CD1c-positive myeloid dendritic cell (primary cell): ENCODE measurements around the gene SERPINB5.

Source experiments
- DNase-seq: peaks from one replicate; pipeline ENCODE4 v3.0.0-alpha.2; 2016; ENCODE audit errors: extremely low spot score

Gene SERPINB5

DNA sequence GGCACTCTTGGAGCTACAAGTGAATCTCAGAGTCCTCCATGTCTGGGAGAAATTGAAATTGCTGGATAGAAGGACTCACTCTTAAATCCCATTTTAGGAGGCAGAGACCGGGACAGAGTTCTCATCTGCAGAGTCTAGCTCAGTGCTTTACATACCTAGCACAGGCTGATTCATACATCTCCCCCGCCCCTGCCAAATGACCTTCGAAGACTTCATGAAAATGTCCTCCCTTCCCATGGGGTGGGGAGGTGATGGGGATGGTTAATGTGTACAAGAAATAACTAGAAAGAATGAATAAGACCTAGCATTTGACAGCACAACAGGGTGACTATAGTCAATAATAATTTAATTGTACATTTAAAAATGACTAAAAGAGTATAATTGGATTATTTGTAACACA is 8.2 kb upstream of the SERPINB5 start:
- no peak for DNase-seq

GRCh38 chr18:63470751-63471150 is 6.0 kb upstream of the SERPINB5 start:
- DNase-seq, result no peak

GRCh38 chr18:63472380-63472779 is 4.4 kb upstream of the SERPINB5 start:
- DNase-seq, result no peak

- no peak for DNase-seq
Observed at GRCh38 chr18:63477200-63477599, 442 bp downstream of the SERPINB5 start.

- DNase-seq, result no peak
Observed at GRCh38 chr18:63477968-63478367, 1.2 kb downstream of the SERPINB5 start.

- DNase-seq, result no peak
Observed at GRCh38 chr18:63479826-63480225, 3.1 kb downstream of the SERPINB5 start.

GRCh38 chr18:63480476-63480875 is 3.7 kb downstream of the SERPINB5 start:
- no peak for DNase-seq

GRCh38 chr18:63480915-63481314 is 4.2 kb downstream of the SERPINB5 start:
- DNase-seq, result no peak

DNA sequence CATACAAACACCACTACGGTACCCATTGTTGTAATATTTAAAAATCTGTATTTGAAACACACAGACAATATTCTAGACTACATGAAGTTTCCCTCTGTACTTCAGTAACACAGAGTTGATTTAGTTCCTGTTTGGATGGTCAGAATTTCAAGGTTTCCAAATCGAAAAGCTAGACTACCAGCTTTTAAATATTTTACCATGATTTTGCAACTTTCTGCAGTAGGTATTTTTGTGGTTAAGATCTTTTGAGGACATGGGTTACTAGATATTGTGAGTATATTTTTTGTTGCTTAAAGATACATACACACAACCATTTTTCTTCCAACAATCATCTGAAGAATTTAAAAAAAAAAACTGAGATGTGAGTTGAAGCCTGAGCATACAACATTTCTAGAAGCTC is 10.9 kb downstream of the SERPINB5 start:
- no peak for DNase-seq

- DNase-seq, result no peak
Observed at GRCh38 chr18:63488160-63488559, 11.4 kb downstream of the SERPINB5 start.

- DNase-seq, result no peak
Observed at GRCh38 chr18:63492851-63493250, 16.1 kb downstream of the SERPINB5 start.

DNA sequence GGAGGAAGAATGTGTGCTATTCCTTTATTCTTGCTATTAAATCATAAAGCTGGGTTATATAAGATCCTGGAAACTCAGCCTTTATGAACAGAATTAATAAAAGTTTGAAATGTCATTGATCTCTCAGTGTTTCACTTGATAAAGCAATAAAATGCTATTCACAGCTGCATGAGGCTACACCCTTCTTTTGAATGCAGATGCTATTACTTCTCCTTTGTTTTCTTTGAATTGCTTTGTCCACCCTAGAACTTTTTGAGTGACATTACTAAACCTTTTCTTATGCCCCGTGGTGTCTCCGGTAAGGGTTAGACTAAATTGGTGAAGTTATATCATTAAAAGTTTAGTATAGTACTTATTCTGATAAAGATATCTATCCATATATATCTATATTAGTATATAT is 18.9 kb downstream of the SERPINB5 start:
- no peak for DNase-seq

DNA sequence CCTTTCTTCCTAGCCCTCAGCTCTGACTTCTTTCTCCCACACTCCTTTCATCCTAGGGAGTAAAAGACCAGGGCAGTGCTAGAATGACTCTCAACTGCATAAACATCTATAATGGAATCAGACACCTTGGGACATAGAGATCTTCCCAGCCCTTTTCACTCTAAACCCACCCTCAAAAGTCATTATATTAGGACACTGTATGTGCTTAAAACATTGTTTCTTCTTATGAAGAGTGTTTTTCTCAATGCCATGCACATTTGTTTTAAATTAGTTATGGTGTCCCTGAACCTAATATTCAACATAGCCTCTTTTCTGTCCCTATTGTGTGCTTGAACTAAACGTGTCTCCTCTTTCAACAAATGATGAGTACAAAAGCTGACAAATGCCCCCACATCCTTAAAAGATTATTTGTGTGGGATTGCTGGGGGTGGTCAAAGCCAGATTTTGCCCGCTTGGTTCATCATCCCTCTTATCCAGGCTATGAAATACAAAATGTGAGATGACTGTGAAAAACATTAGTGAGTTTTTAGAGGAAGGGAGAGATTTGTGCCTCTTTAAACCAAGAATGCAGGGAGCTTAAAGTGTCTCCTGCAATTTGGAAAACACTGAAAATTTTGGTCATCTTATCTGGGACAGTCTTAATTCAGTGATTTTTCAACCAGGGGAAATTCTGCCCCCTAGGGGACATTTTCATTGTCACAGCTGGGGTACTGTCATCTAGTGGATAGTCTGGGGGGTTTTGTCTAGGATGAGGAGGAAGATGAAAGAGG is 29.0 kb downstream of the SERPINB5 start:
- peak; percentile 43 for DNase-seq

DNA sequence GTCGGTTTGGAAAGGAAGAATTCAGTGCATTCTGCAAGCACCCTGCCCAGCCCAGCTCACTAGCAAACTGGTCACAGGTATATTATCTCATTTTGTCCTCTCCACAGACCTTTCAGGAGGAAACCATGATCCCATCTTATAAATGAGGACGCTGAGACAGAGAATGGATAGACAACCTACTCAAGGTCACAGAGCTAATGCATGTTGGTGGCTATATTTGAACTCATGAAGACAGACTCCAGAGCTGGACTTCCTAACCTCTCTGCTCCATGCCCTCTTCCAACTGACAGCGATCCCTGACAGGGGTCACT is 29.5 kb downstream of the SERPINB5 start:
- no peak for DNase-seq

DNA sequence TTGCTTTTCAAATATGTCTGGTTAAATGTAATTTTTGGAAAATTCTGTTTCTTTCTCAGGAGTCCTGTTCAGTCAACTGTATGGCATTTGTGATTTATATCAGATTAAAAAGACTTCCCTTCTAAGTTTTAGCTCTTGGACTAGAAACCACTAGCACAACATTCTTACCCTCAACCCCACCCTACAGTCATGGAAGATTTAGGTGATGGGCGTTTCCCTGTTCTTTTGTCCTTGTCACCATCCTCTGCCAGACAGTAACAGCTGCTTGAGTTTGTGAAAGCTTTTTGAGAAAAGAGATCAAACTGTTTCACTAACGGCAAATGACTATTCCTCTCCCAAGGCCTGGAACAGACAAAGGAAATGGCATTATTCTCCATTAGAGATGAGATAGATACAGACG is 31.8 kb downstream of the SERPINB5 start:
- no peak for DNase-seq

DNA sequence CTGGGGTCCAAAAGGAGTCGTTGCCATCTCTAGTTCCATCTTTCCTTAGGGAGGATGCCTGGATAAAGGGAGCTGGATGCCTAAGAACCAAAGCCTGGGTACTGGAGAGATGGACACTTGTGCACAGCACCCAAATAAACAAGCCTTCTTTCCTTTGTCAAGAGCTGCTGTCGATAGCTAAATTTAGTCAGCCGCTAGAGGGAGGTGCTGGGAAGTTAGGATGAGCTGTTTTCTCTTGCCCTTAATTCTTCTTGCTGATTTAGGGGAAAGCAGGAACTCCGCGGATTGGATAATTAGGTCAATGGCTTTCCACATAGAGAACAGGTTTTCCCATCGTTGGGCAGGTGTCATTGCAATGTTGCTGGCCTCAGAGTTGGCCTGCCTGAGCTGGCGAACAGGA is 34.5 kb downstream of the SERPINB5 start:
- DNase-seq, result peak; percentile 17

- DNase-seq, result no peak
Observed at GRCh38 chr18:63514326-63514725, 37.6 kb downstream of the SERPINB5 start.

- DNase-seq, result no peak
Observed at GRCh38 chr18:63514888-63515678, 38.3 kb downstream of the SERPINB5 start.

- DNase-seq, result no peak
Observed at GRCh38 chr18:63515801-63516200, 39.0 kb downstream of the SERPINB5 start.

DNA sequence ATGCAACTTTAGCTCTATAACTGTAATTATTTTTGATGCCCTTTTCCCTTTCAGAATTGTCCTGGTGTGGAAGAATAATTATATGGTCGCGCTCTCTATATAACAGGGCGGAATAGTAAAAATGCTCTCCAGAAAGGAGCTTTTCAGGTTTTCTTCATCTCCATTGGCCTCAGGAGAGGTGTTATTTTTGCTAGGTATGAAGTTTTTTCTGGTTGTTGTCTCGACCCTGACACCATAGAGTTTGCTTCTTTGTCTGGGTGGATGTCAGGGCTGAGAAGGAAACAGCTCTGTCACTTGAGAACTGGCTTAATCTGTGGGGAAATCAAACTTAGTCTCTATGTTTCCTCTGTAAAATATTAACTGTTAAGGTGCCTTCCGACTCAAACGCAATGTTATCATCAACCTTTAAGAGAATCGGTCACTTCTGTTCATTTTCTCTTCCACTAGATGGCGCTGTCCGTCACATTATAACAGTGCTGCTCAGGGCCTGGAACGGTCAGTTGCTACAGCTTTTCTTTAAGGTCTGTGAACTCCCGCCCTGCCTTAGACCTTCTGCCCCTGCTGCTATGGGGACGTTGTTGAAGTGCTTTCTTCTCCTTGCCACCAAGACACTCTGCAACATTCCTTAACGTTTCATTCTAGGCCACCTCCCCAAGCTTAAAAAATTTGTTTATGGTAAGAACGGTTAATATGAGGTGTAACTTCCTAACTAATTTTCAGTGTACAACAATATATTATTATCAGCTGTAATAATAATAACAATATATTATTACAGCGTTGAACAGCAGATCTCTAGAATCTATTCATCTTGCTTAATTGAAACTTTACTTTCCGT is 41.6 kb downstream of the SERPINB5 start:
- DNase-seq, result peak; percentile 85

GRCh38 chr18:63520053-63520685 is 43.4 kb downstream of the SERPINB5 start:
- no peak for DNase-seq

- DNase-seq, result no peak
Observed at GRCh38 chr18:63523660-63524059, 46.9 kb downstream of the SERPINB5 start.
